Measurements from ENCODE around the gene ZBTB43.
"Not testable (repeated sequence)": the region's sequence is repeated elsewhere in the genome, so short reads cannot be mapped to it uniquely, and the experiment has no call there.

ZBTB43 gene

GRCh38 chr9:126791406-126792230 is 13.2 kb upstream of the ZBTB43 start:
- no peak for DNase-seq

DNA sequence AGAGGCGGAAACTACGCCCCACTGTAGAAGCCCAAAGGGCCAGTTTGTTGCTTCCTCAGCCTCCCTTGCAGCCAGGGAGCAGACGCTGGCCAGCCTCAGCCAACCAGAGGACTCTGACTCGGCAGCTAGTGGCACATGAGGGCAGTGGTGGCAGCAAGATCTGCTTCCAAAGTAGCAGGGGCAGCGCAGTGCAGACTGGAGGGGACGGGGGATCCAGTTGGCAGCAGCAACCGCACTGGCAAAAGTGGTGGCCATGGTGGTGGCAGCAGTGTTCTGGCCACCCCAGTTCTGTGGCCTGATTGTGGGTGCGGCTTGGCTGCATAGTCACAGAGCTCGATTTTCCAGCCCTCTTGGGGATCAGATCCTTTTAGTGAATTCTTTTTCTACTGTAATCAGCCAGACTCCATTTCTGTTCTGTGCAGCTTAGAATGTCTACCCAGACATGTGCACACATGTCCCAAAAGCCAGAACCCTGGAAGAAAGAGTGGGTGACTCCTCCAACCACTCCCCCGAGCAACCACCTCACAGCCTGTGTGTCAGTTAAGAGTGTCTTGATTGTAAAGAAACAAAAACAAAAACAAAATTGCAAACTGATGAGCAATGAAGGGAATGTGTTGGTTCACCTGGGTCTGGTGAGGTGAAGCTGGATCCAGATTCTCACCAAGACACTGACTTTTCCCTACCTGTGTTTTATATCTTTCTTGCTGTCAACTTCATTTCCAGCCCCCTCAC is 11.0 kb upstream of the ZBTB43 start:
- no peak for DNase-seq

DNA sequence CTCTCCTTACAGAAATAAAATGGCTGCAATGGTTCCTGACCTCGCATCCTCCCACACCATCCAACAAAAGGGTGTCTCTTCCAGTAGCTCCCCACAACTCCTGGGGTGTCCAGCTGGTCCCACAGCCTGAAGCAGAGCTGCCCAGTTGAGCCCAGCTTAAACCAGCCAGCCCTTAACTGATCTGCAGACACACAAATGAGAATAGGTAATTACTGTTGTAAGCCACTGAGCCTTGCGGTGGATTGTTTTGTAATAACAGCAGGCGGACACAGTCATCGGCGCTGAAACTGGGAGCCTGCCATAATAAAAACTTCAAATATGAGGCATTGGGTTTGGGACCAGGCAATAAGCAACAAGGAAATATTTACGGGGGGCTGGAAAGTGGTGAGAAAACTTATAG is 10.4 kb upstream of the ZBTB43 start:
- no peak for DNase-seq

GRCh38 chr9:126796758-126797157 is 8.1 kb upstream of the ZBTB43 start:
- DNase-seq, result no peak

DNA sequence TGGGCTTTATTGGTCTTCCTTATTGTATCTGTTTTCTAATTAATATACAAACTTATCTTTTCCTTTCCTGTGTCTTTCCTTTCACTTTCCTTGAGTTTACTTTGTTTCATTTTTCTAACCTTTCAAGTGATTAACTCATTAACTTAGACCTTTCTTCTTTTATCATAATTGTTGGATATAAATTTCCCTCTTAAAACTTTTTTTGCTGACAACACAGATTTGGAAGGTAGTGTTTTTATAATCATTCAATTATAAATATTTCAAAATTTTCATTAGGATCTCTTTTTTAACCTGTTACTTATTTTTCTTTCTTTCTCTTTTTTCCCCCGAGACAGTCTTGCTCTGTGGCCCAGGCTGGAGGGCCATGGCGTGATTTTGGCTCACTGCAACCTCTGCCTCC is 6.9 kb upstream of the ZBTB43 start:
- no peak for DNase-seq

GRCh38 chr9:126799034-126799433 is 5.8 kb upstream of the ZBTB43 start:
- DNase-seq, result no peak

- no peak for DNase-seq
Measured at GRCh38 chr9:126802318-126803059, 2.4 kb upstream of the ZBTB43 start.

DNA sequence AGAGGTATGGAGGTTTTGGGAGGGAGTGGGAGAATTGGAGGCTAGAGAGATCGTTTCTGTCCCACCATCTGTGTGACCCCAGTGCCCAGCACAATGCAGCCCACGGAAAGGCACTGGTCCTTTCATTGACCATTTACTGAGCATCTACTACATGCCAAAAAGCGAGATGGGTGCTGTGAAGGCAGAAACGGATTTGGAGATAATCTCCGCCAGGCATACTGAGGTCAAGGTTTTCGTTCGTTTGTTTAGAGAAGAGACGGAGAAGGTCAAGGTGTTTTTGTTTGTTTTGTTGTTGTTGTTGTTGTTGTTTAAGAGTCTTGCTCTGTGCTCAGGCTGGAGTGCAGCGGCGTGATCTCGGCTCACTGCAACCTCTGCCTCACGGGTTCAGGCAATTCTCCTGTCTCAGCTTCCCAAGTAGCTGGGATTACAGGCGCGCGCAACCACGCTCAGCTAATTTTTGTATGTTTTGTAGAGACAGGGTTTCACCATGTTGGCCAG is 593 bp upstream of the ZBTB43 start:
- DNase-seq, result no peak

DNA sequence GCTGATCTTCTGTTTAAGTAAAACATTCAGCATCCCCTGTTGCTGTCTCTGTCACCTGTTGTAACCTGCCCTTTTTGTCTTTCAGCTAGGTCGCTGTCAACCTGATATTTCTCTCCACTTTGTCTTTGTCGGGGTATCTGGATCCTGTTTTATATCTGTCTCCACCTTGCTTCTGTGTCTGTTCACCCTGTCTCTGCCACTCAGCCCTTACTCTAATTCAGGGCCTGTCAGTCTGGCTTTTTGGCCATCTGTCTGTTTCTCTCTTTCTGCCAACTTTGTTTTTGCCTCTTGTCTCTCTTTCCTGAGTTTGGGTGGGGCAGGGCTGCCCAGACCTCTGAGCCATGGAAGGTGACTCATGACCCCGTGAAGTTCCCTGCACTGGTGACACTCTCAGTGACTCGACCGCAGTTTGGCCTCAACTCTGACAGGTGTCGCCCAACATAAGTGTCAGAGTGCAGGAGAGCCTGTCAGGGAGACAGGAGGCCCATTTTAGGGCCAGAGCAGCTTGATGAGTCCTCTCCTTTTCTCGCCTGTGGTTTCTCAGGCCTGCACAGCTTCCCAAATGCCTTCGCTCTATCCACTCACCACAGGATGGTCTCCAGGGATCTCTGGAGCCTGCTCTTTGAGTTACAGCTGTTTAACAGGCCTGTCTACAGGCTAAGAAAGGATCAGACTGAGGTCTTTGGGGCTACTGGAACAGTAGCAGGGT is 868 bp downstream of the ZBTB43 start:
- no peak for DNase-seq

- no peak for DNase-seq
Measured at GRCh38 chr9:126806336-126806735, 1.5 kb downstream of the ZBTB43 start.

GRCh38 chr9:126809068-126809467 is 4.2 kb downstream of the ZBTB43 start:
- DNase-seq, result no peak

GRCh38 chr9:126810221-126810620 is 5.4 kb downstream of the ZBTB43 start:
- not testable (repeated sequence) for DNase-seq

- DNase-seq, result no peak
Measured at GRCh38 chr9:126813072-126813471, 8.2 kb downstream of the ZBTB43 start.

DNA sequence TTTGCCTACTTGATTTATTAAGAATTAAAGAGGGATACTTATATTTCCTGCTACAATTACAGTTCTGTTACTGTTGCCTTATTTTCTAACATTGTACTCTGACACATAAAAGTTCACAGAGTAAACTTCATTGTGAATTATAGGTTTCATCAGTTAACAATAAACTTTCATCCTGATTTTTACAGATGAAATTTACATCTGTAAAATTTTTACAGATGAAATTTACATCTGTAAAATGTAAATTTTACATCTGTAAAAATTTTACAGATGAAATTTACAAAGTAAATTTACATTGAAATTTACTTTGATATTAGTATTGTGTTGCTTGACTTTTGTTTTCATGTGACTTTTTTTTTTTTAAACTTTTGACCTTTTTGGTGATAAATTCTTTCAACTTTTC is 9.3 kb downstream of the ZBTB43 start:
- no peak for DNase-seq

- DNase-seq, result not testable (repeated sequence)
Measured at GRCh38 chr9:126817615-126818014, 12.8 kb downstream of the ZBTB43 start.

GRCh38 chr9:126818482-126818881 is 13.6 kb downstream of the ZBTB43 start:
- DNase-seq, result no peak

DNA sequence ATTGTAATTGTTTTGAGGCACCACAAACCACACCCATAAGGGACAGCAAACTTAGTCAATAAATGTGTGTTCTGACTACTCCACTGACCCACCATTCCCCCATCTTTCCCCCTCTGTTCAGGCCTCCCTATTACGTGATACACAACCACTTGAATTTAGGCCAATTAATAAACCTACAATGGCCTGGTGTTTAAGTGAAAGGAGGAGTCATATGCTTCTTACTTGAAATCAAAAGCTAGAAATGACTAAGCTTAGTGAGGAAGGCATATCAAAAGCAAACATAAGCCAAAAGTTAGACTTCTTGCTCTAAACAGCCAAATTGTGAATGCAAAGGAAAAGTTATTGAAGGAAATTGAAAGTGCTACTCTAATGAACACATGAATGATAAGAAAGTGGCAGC is 14.6 kb downstream of the ZBTB43 start:
- DNase-seq, result no peak

DNA sequence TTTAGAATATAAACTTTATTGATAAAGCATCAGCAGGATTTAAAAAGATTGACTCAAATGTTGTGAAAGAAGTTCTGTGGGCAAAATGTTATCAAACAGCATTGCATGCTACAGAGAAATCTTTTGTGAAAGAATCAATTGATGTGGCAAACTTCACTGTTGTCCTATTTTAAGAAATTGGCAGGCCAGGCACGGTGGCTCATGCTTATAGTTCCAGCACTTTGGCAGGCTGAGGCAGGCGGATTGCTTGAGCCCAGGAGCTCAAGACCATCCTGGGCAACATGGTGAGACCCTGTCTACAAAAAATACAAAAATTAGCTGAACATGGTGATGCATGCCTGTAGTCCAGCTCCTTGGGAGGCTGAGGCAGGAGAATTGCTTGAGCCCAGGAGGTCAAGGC is 17.4 kb downstream of the ZBTB43 start:
- DNase-seq, result no peak

DNA sequence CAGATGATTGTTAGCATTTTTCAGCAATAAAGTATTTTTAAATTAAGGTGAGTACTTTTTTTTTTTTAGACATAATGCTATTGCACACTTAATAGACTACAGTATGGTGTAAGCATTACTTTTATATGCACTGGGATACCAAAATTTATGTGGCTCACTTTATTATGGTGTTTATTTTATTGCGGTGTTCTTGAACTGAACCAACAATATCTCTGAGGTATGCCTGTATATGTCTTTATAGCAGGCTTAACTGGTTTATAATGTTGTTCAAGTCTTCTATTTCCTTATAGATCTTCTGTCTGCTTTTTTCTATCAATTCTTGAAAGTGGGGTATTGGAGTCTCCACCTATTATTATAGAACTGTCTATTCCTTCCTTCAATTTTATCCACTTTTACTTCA is 18.0 kb downstream of the ZBTB43 start:
- no peak for DNase-seq

DNA sequence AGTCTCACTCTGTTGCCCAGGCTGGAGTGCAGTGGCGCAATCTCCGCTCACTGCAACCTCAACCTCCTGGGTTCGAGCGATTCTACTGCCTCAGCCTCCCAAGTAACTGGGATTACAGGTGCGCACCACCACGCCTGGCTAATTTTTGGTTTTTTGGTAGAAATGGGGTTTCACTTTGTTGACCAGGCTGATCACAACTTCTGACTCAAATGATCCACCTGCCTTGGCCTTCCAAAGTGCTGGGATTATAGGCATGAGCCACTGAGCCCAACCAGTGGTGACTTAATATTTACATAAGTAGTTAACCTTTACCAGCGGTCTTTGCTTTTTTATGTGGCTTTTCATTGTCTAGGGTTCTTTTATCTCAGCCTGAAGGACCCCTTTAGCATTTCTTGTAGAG is 19.2 kb downstream of the ZBTB43 start:
- not testable (repeated sequence) for DNase-seq

GRCh38 chr9:126827227-126827626 is 22.4 kb downstream of the ZBTB43 start:
- DNase-seq, result no peak

GRCh38 chr9:126829035-126829434 is 24.2 kb downstream of the ZBTB43 start:
- DNase-seq, result no peak

DNA sequence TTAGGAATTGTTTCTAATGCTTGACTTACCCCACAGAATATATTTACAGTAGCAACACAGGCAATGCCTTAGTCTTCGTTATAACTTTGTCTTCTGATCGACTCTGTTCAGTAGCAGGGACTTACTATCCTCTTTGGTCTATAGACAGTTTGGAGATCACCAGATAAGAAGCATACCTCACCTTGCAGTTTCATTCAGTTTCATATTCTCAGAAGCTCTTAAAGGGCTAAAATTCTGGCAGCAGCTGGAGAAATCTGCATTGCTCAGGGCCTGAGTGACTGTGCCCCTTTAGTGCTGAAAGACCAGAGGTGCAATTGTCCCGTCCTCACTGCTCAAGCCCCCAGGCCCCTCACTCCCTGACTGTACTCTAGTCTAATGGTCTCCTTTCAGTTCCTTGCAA is 26.0 kb downstream of the ZBTB43 start:
- no peak for DNase-seq

Data from NCI-H2081 treated with DMSO at 0.1 percent for 48 hours (cell line).